ENCODE data around the gene MYB.

DNA sequence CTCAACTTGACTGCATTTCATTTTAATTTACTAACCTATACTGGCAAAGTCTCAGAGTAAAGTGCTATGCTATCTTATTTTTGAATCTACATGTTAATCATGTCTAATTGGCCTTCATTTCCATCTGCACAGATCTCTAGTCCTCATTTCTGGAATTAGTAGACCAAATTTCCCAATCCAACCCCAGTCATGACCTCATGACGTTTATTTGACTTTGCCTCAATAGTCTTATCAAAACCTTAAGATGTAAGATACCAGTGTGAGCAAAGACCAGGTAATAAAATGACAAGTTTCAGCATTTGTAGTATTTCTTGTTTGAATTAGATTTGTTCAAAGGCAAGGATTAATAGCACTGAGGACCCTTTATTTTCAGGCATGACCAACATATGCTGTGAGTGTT is 43.3 kb upstream of the MYB start:
- TF ChIP-seq CTCF (IDR thresholded peaks at IDR 0.05; ENCODE audit: low read length) (no peak), EZH2 (optimal IDR thresholded peaks at IDR 0.05; ENCODE audit: low read depth, low read length) (no peak)
